SK-N-SH (cell line): Measurements from ENCODE around the gene CNP. TPM values are rescaled to one million over a fixed set of nuclear protein-coding genes. Genes with fewer than 3 reads are reported as not detected.

Experiments used
- CTCF ChIA-PET: fragments of 300-600, 350-600 bp; formaldehyde crosslinking; extraction: SDS; loops from one replicate; lab custom pipeline; 2021; lab: Yijun Ruan, JAX
- POLR2A ChIA-PET: fragments of 350-600 bp; sonication (Branson Sonifier 250); formaldehyde crosslinking; extraction: SDS; loops from one replicate; lab custom pipeline; 2020; ENCODE audit warnings: antibody characterized with exemption, inconsistent platforms; lab: Yijun Ruan, JAX
- DNase-seq: peaks from one replicate; pipeline ENCODE4 v3.0.0; 2012
- H2AFZ ChIP-seq: fragments of 200-600 bp; sonication (generic); 2 replicates; pipeline ENCODE4 v1.8.1; 2016; ENCODE audit warnings: antibody characterized with exemption, mild to moderate bottlenecking, low read depth
- H3F3A ChIP-seq: fragments of 200-600 bp; sonication (generic); replicated peaks from 2 replicates; pipeline ENCODE3; 2016; ENCODE audit warnings: antibody characterized with exemption, mild to moderate bottlenecking; ENCODE audit not compliant: insufficient read depth
- H3K27ac ChIP-seq, 2 experiments: fragments of 200-500 bp in 1 of 2; fragments of 200-600 bp in 1 of 2; sonication (Bioruptor generic) in 1 of 2; sonication (generic), shearing (Covaris generic) in 1 of 2; 2 replicates each; pipeline versions ENCODE4 v1.5.1 to v1.6.1; 2014 to 2016; ENCODE audit warnings: low read depth in 2 of 2, inconsistent platforms in 1 of 2, low read length in 1 of 2, mild to moderate bottlenecking in 1 of 2, mixed read lengths in 1 of 2
- H3K27me3 ChIP-seq: fragments of 200-600 bp; sonication (generic), shearing (Covaris generic); 2 replicates; pipeline ENCODE4 v1.6.1; 2016; ENCODE audit warnings: mixed run types; ENCODE audit not compliant: insufficient read depth
- H3K36me3 ChIP-seq, 2 experiments: fragments of 200-500 bp in 1 of 2; fragments of 200-600 bp in 1 of 2; sonication (Bioruptor generic) in 1 of 2; sonication (generic) in 1 of 2; replicated peaks in 1 of 2; 2 replicates each; pipeline versions ENCODE3 to v1.5.1; 2014 to 2016; ENCODE audit warnings: low read length in 1 of 2, mild to moderate bottlenecking in 1 of 2; ENCODE audit not compliant: insufficient read depth in 2 of 2, control insufficient read depth in 1 of 2
- H3K4me1 ChIP-seq, 2 experiments: fragments of 200-500 bp in 1 of 2; fragments of 200-600 bp in 1 of 2; sonication (Bioruptor generic) in 1 of 2; sonication (generic), shearing (Covaris generic) in 1 of 2; 2 replicates each; pipeline versions ENCODE4 v1.5.1 to v1.6.1; 2014 to 2016; ENCODE audit warnings: low read depth in 1 of 2, low read length in 1 of 2, mixed run types in 1 of 2; ENCODE audit not compliant: insufficient read depth in 2 of 2, control insufficient read depth in 1 of 2
- H3K4me2 ChIP-seq: fragments of 200-600 bp; sonication (generic), shearing (Covaris generic); 2 replicates; pipeline ENCODE4 v1.6.1; 2017; ENCODE audit warnings: mixed run types
- H3K4me3 ChIP-seq, 2 experiments: fragments of 200-500 bp in 1 of 2; fragments of 200-600 bp in 1 of 2; sonication (Bioruptor generic) in 1 of 2; sonication (generic), shearing (Covaris generic) in 1 of 2; 2 replicates each; pipeline versions ENCODE4 v1.5.1 to v1.8.1; 2014 to 2016; ENCODE audit warnings: low read depth in 2 of 2, inconsistent platforms in 1 of 2, low read length in 1 of 2, mild to moderate bottlenecking in 1 of 2, mixed read lengths in 1 of 2, moderate library complexity in 1 of 2
- H3K79me2 ChIP-seq: fragments of 200-600 bp; sonication (generic); 2 replicates; pipeline ENCODE4 v1.8.1; 2017; ENCODE audit warnings: mild to moderate bottlenecking; ENCODE audit not compliant: insufficient read depth
- H3K9ac ChIP-seq: fragments of 200-600 bp; sonication (generic); 2 replicates; pipeline ENCODE4 v1.6.1; 2017; ENCODE audit warnings: mixed run types
- H3K9me2 ChIP-seq: fragments of 200-600 bp; sonication (generic); 2 replicates; pipeline ENCODE4 v1.6.1; 2017; ENCODE audit warnings: mixed run types
- H3K9me3 ChIP-seq: fragments of 200-600 bp; sonication (generic); 2 replicates; pipeline ENCODE4 v1.6.1; 2017; ENCODE audit warnings: mixed run types, mild to moderate bottlenecking, moderate library complexity
- H4K20me1 ChIP-seq: fragments of 200-600 bp; sonication (generic); 2 replicates; pipeline ENCODE4 v1.6.1; 2017; ENCODE audit warnings: mild to moderate bottlenecking, mixed run types; ENCODE audit not compliant: insufficient read depth
- EZH2phosphoT487 ChIP-seq: fragments of 200-600 bp; sonication (generic); IDR thresholded peaks from 2 replicates; pipeline ENCODE4 v1.6.1; 2017; ENCODE audit warnings: low read depth, mixed run types, mild to moderate bottlenecking, antibody characterized with exemption, moderate library complexity, borderline replicate concordance
- FOXJ3 ChIP-seq: sonication (generic); formaldehyde crosslinking; IDR thresholded peaks from 2 replicates; pipeline ENCODE4 v1.5.1; 2020; ENCODE audit warnings: mild to moderate bottlenecking, missing genetic modification reagents
- FOXM1 ChIP-seq: IDR thresholded peaks from 2 replicates; pipeline ENCODE4 v1.4.0; 2012; ENCODE audit warnings: low read depth, mild to moderate bottlenecking
- GABPA ChIP-seq: IDR thresholded peaks from 2 replicates; pipeline ENCODE4 v1.4.0; 2012; ENCODE audit warnings: low read depth, mild to moderate bottlenecking
- GATA2 ChIP-seq: sonication (generic); formaldehyde crosslinking; IDR thresholded peaks from 2 replicates; pipeline ENCODE4 v1.5.0; 2020; ENCODE audit warnings: mild to moderate bottlenecking, missing genetic modification reagents
- MXI1 ChIP-seq: IDR thresholded peaks from 2 replicates; pipeline ENCODE4 v1.6.1; 2012; ENCODE audit warnings: mild to moderate bottlenecking, low read depth, low read length, improper control_type of control experiment
- NRF1 ChIP-seq: IDR thresholded peaks from 2 replicates; pipeline ENCODE4 v1.6.1; 2012; ENCODE audit warnings: low read depth, mild to moderate bottlenecking, low read length
- RAD21 ChIP-seq: IDR thresholded peaks from 2 replicates; pipeline ENCODE4 v1.6.1; 2012; ENCODE audit warnings: mild to moderate bottlenecking, low read length
- RCOR1 ChIP-seq: fragments of 150-350 bp; IDR thresholded peaks from 2 replicates; pipeline ENCODE4 v1.6.1; 2017; ENCODE audit warnings: antibody characterized with exemption, low read length
- RFX5 ChIP-seq: IDR thresholded peaks from 2 replicates; pipeline ENCODE4 v1.6.1; 2012; ENCODE audit warnings: mild to moderate bottlenecking, improper control_type of control experiment, low read length
- RXRA ChIP-seq: IDR thresholded peaks from 2 replicates; pipeline ENCODE4 v1.4.0; 2012; ENCODE audit warnings: low read depth, mild to moderate bottlenecking, borderline replicate concordance
- SIN3A ChIP-seq: IDR thresholded peaks from 2 replicates; pipeline ENCODE4 v1.6.1; 2012; ENCODE audit warnings: low read depth, mild to moderate bottlenecking, low read length, moderate library complexity, borderline replicate concordance
- TEAD4 ChIP-seq: IDR thresholded peaks from 2 replicates; pipeline ENCODE4 v1.4.0; 2012; ENCODE audit warnings: mild to moderate bottlenecking, borderline replicate concordance; ENCODE audit not compliant: insufficient read depth
- YY1 ChIP-seq: IDR thresholded peaks from 2 replicates; pipeline ENCODE4 v1.4.0; 2012; ENCODE audit warnings: low read depth, mild to moderate bottlenecking
- WGBS: methylation state at CpG from one replicate; pipeline ENCODE4 v1.1.6; 2017; ENCODE audit warnings: low lambda C conversion rate; 5-methylcytosine and 5-hydroxymethylcytosine counted together
- polyA plus RNA-seq, 3 experiments: library from polyadenylated mRNA; depleted of rRNA; stranded (reverse); fragments of >200 nt; gene quantifications; 2 replicates each; pipeline ENCODE4 v1.2.3, GENCODE V29; 2012
- TF ChIP-seq, protein P1 (sequence below): IDR thresholded peaks from 2 replicates; pipeline ENCODE4 v1.6.1; 2012; ENCODE audit warnings: mild to moderate bottlenecking, low read depth, low read length, moderate library complexity
- TF ChIP-seq, protein P2 (sequence below): IDR thresholded peaks from 2 replicates; pipeline ENCODE4; 2012
- TF ChIP-seq, protein P3 (sequence below): fragments of 150-350 bp; IDR thresholded peaks from 2 replicates; pipeline ENCODE4 v1.6.1; 2016; ENCODE audit warnings: mild to moderate bottlenecking, low read depth, low read length

CNP gene
- polyA plus RNA-seq, 1 of the 3 experiments (the other 2 are of a cell fraction) = 54.8 TPM

DNA sequence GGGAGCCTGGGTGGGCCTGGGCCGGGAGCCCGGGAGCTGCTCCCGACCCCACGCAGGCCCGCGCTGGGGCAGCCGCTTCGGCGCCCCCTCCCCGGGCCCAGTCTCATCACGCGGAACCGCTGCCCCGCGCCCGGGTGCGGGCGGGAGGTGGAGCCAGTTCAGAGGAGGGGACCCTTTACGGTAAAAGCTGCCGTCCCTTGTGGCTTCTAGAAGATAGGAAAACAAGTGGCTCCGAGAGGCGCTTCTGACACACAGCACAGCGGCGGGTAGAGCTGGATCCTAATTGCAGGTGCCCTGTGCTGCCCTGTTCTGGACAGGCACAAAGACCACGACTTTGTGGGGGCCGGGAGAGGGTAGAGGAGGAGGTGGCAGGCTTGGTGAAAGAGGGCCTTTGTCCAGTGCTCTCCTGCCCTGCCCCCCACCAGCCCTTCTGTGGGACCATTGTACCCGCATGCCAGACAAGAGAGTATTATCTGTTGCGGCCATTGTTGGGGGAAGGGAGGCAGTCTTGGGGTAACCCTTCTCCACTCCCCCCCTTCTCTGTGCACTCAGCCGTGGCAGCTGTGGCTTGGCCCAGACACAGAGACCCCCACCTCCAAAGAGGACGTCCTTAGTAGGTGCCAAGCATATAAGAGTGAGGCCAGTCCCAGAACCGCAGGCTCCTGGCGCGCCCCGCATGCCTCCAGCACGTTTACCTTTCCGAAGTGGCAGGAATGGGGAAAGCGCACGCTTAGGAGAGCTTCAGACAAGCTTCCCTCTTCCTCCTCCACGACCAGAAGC lies 736 bp downstream of the CNP start:
- H2AFZ ChIP-seq = peak overlapping the region; percentile 83; the same call in 1 of the 2 replicates
- peak overlapping the region; percentile 65 to 89 for H3K27ac ChIP-seq
- peaks cover 5 to 41% of the 10 kb centered on the region in 2 experiments; a peak in 2 of 4 replicates for H3K4me1 ChIP-seq
- peak overlapping the region; percentile 96 for H3K9ac ChIP-seq
- CTCF ChIA-PET = interaction anchor here (1.1 to 4.6 kb wide), 7 partner anchors 28 to 345 kb away, joined by 3 to 21 read pairs (median 4); partner anchors contain the start of genes DNAJC7, KAT2A, NKIRAS2 and P3H4
- peak; percentile 48 for DNase-seq
- TF ChIP-seq SIN3A (0 out of 2 replicates have a peak, but pooled peaks have one; percentile 30), FOXJ3 (no peak), RFX5 (no peak), YY1 (no peak)
- TF ChIP-seq, protein P1, sequence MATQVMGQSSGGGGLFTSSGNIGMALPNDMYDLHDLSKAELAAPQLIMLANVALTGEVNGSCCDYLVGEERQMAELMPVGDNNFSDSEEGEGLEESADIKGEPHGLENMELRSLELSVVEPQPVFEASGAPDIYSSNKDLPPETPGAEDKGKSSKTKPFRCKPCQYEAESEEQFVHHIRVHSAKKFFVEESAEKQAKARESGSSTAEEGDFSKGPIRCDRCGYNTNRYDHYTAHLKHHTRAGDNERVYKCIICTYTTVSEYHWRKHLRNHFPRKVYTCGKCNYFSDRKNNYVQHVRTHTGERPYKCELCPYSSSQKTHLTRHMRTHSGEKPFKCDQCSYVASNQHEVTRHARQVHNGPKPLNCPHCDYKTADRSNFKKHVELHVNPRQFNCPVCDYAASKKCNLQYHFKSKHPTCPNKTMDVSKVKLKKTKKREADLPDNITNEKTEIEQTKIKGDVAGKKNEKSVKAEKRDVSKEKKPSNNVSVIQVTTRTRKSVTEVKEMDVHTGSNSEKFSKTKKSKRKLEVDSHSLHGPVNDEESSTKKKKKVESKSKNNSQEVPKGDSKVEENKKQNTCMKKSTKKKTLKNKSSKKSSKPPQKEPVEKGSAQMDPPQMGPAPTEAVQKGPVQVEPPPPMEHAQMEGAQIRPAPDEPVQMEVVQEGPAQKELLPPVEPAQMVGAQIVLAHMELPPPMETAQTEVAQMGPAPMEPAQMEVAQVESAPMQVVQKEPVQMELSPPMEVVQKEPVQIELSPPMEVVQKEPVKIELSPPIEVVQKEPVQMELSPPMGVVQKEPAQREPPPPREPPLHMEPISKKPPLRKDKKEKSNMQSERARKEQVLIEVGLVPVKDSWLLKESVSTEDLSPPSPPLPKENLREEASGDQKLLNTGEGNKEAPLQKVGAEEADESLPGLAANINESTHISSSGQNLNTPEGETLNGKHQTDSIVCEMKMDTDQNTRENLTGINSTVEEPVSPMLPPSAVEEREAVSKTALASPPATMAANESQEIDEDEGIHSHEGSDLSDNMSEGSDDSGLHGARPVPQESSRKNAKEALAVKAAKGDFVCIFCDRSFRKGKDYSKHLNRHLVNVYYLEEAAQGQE = 0 out of 2 replicates have a peak, but pooled peaks have one; percentile 28
- TF ChIP-seq, all 33 proteins: peak for 2
- peaks cover 22 to 24% of the 10 kb centered on the region in 2 experiments for H3K36me3 ChIP-seq
- peak overlapping the region; percentile 93 to 96 for H3K4me3 ChIP-seq
- H4K20me1 ChIP-seq = 0 out of 2 replicates have a peak, but pooled peaks cover 6% of the 10 kb centered on the region
- H3F3A ChIP-seq = peaks cover 8% of the 10 kb centered on the region
- H3K79me2 ChIP-seq = peaks cover 52% of the 10 kb centered on the region
- 38% methylated on average over 15 of the region's 39 CpGs for WGBS
- H3K9me3 ChIP-seq = no peaks in the 10 kb centered on the region
- no peaks in the 10 kb centered on the region for H3K27me3 ChIP-seq
- H3K9me2 ChIP-seq = no peaks in the 10 kb centered on the region
- peak overlapping the region; percentile 91 for H3K4me2 ChIP-seq
- POLR2A ChIA-PET = interaction anchor here (0.7 to 1.6 kb wide), 2 partner anchors 50 to 86 kb away, joined by 4 read pairs; partner anchors contain the start of gene DNAJC7

DNA sequence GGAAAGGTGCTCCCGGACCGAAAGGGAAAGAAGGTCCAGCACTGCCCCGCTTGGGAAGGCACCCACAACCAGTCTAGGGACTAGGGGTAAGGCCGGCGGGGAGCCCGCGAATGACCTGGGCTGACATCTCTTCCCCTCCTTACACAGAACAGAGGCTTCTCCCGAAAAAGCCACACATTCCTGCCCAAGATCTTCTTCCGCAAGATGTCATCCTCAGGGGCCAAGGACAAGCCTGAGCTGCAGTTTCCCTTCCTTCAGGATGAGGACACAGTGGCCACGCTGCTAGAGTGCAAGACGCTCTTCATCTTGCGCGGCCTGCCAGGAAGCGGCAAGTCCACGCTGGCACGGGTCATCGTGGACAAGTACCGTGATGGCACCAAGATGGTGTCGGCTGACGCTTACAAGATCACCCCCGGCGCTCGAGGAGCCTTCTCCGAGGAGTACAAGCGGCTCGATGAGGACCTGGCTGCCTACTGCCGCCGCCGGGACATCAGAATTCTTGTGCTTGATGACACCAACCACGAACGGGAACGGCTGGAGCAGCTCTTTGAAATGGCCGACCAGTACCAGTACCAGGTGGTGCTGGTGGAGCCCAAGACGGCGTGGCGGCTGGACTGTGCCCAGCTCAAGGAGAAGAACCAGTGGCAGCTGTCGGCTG lies 1.5 kb downstream of the CNP start:
- no peak for DNase-seq
- Histone ChIP-seq H3K9me2 (no peaks in the 10 kb centered on the region), H4K20me1 (0 out of 2 replicates have a peak, but pooled peaks cover 8% of the 10 kb centered on the region), H3K36me3 (peaks cover 27 to 31% of the 10 kb centered on the region in 2 experiments), H3K27ac (peak overlapping the region; percentile 65 to 89; a peak in 2 of 4 replicates), H3K79me2 (peaks cover 54% of the 10 kb centered on the region), H3F3A (peaks cover 10% of the 10 kb centered on the region), H3K4me1 (peaks cover 5 to 48% of the 10 kb centered on the region in 2 experiments; a peak in 2 of 4 replicates), H2AFZ (no peak overlapping the region), H3K9me3 (no peaks in the 10 kb centered on the region), H3K4me3 (peak overlapping the region; percentile 93 to 96), H3K27me3 (no peaks in the 10 kb centered on the region), H3K4me2 (peak overlapping the region; percentile 91), H3K9ac (peak overlapping the region; percentile 96; the same call in 1 of the 2 replicates)
- POLR2A ChIA-PET = interaction anchor here (1.6 kb wide), 1 partner anchor 85 kb away, joined by 4 read pairs; no protein-coding TSS in a partner anchor
- 90% methylated on average over 25 of the region's 37 CpGs for WGBS
- CTCF ChIA-PET = interaction anchor here (3.9 to 4.6 kb wide), 2 partner anchors 48 to 52 kb away, joined by 19 to 21 read pairs; partner anchors contain the start of genes DNAJC7 and NKIRAS2
- no peak for TF ChIP-seq RXRA
- TF ChIP-seq YY1 = no peak
- no peak for TF ChIP-seq NRF1
- TF ChIP-seq GABPA = no peak
- no peak for TF ChIP-seq GATA2 (CRISPR knock-in tag)
- TF ChIP-seq FOXM1 = no peak
- TF ChIP-seq RFX5 = no peak
- TF ChIP-seq, protein P2, sequence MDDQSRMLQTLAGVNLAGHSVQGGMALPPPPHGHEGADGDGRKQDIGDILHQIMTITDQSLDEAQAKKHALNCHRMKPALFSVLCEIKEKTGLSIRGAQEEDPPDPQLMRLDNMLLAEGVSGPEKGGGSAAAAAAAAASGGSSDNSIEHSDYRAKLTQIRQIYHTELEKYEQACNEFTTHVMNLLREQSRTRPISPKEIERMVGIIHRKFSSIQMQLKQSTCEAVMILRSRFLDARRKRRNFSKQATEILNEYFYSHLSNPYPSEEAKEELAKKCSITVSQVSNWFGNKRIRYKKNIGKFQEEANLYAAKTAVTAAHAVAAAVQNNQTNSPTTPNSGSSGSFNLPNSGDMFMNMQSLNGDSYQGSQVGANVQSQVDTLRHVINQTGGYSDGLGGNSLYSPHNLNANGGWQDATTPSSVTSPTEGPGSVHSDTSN = no peak
- TF ChIP-seq TEAD4 = no peak
- TF ChIP-seq, protein P3, sequence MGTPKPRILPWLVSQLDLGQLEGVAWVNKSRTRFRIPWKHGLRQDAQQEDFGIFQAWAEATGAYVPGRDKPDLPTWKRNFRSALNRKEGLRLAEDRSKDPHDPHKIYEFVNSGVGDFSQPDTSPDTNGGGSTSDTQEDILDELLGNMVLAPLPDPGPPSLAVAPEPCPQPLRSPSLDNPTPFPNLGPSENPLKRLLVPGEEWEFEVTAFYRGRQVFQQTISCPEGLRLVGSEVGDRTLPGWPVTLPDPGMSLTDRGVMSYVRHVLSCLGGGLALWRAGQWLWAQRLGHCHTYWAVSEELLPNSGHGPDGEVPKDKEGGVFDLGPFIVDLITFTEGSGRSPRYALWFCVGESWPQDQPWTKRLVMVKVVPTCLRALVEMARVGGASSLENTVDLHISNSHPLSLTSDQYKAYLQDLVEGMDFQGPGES = no peak
- no peak for TF ChIP-seq EZH2phosphoT487
- TF ChIP-seq MXI1 = no peak
- TF ChIP-seq RAD21 = no peak
- TF ChIP-seq RCOR1 = no peak
